Naive B cell (primary cell): ENCODE measurements around the gene FLOT1. TPM values are rescaled to one million over a fixed set of nuclear protein-coding genes. Genes with fewer than 3 reads are reported as not detected.

Experiments used
- ATAC-seq, 2 donors: fragments of 150-1000 bp; cut with Tn5 transposase; 2 replicates each; pipeline ENCODE4 v1.10.0; 2021; ENCODE audit warnings: low read depth in 2 of 2, mild to moderate bottlenecking in 2 of 2, moderate library complexity in 2 of 2
- DNase-seq: peaks from one replicate; pipeline ENCODE4 v3.0.0; 2022
- H3K27ac Mint-ChIP-seq, 6 donors: one replicate each; pipeline ENCODE4 v1.8.0; 2020 to 2022; ENCODE audit warnings: mild to moderate bottlenecking in 6 of 6, mixed read lengths in 6 of 6, moderate library complexity in 5 of 6, inconsistent platforms in 2 of 6
- H3K27me3 Mint-ChIP-seq, 3 donors: one replicate each; pipeline ENCODE4 v1.8.0; 2021 to 2022; ENCODE audit warnings: mixed read lengths in 3 of 3, mild to moderate bottlenecking in 1 of 3
- H3K36me3 Mint-ChIP-seq, 2 donors: one replicate each; pipeline ENCODE4 v1.8.0; 2020 to 2022; ENCODE audit warnings: mixed read lengths in 2 of 2, inconsistent platforms in 1 of 2, mild to moderate bottlenecking in 1 of 2
- H3K4me1 Mint-ChIP-seq, 3 donors: one replicate each; pipeline ENCODE4 v1.8.0; 2020 to 2022; ENCODE audit warnings: mixed read lengths in 3 of 3, inconsistent platforms in 1 of 3, mild to moderate bottlenecking in 1 of 3, moderate library complexity in 1 of 3
- H3K4me3 Mint-ChIP-seq, 8 donors: one replicate each; pipeline ENCODE4 v1.8.0; 2020 to 2022; ENCODE audit warnings: mild to moderate bottlenecking in 8 of 8, mixed read lengths in 8 of 8, moderate library complexity in 8 of 8, inconsistent platforms in 2 of 8
- H3K9me3 Mint-ChIP-seq, 7 donors: one replicate each; pipeline ENCODE4 v1.8.0; 2020 to 2022; ENCODE audit warnings: mixed read lengths in 7 of 7, mild to moderate bottlenecking in 5 of 7, inconsistent platforms in 2 of 7, moderate library complexity in 1 of 7
- polyA plus RNA-seq, 6 donors: library from polyadenylated mRNA; unstranded; fragments of 300-500 nt; fragmentation: Illumina TruSeq; gene quantifications; one replicate each; pipeline ENCODE4 v1.2.3, GENCODE V29; 2021; ENCODE audit warnings: low read depth in 6 of 6

FLOT1 gene
- polyA plus RNA-seq, 6 donors from 2014 or later = 43.5 to 65.2 (median 52.4) TPM

DNA sequence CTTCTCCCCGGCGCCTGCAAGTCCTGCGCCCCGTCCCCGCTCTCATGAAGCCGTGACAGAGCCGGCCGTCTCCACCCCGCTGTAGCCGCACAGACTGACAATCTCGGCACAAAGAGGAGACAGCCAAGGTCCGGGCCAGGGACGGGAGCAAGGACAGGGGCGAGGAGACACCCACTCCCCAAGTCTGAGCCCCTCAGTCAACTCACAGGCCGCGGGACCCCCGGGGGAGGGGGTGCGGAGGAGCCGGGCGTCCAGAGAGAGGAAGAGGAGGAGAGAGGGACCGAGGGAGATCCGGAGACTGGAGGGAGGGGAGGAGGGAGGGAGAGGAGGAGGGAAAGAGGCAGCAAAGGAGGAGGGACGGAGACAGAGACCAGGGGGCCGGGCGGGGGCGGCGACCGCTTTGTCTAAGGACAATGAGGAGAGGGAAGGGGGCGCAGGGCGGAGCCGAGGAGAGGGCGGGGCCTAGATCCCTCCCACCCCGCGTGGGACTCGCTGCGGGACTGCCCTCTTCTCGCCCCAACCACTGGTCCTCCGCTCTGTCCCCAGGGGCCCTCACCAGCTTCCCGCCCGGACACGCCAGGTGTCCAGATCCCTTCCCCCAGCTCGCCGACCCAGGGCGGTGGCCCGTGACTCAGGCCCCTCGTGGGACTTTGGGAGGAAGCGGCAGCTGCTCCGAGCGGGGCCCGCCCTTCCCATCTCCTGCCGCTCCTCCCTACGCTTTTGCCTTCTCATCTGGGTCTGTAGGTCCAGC, 55.4 kb downstream of the FLOT1 start:
- Mint-ChIP-seq H3K27ac (peak overlapping the region; percentile 92 to 98 (median 95)), H3K4me3 (peak overlapping the region; percentile 93 to 100 (median 98)), H3K9me3 (peaks cover 0 to 2% (median 0%) of the 10 kb centered on the region in 7 donors), H3K27me3 (no peaks in the 10 kb centered on the region), H3K4me1 (peaks cover 54 to 82% (median 67%) of the 10 kb centered on the region in 3 donors), H3K36me3 (peaks cover 0 to 39% of the 10 kb centered on the region in 2 donors)
- ATAC-seq (peak; percentile 27), DNase-seq (peak; percentile 82)

DNA sequence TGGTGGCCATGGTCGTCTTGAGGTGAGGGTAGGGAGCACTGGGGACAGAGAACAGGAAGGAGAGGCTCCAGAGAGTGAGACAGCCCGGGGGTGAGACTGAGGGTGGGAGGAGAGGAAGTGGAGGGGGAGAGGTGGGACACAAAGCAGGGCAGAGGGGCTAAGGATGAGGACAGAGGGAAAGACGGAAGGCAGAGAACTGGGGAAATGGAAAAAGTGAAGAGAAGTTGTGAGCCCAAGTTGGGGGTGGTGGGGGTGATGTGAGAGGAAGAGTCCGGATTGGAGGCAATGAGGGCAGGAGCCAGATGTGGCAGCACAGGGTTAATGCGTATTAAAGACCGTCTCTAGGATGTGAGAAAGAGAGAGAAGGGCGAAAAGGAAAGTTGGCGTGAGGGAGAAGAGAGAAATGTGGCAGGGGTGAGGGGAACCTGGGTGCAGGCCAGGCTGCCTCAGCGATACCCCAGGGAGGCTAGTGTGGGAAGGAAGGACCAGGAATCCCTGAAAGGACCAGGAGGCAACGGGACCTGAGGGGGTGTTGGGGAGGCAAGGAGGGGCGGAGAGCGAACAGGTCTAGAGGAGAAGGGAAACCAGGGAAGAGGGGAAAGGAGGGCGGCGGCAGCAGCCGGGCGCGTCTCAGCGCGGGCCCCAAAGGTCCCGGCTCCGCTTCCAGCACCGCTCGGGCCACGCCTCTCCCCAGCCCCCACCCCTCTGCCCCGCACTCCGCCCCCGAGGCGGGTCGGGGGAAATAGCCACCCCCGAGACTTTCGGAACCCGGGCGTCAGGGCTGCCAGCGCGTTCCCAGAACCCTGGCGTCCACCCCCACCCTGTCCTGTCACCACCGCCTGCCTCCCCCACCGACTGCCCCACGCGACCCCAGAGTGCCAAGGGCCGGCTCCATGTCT, 56.2 kb downstream of the FLOT1 start, which contains the start of gene PPP1R18:
Gene PPP1R18, minus strand, starts transcription at position 637 of the 899 bp plus-strand sequence. Its CDS starts 627 bp downstream, at position 10.
- peaks cover 0 to 2% (median 0%) of the 10 kb centered on the region in 7 donors for H3K9me3 Mint-ChIP-seq
- ATAC-seq (peak; percentile 43 to 45), DNase-seq (peak; percentile 74)
- peak within 1 kb of the TSS; percentile 93 to 100 (median 98) for H3K4me3 Mint-ChIP-seq
- H3K36me3 Mint-ChIP-seq = peaks cover 0 to 42% of the 10 kb centered on the region in 2 donors
- H3K4me1 Mint-ChIP-seq = peaks cover 55 to 84% (median 68%) of the 10 kb centered on the region in 3 donors
- peak within 1 kb of the TSS; percentile 95 to 99 (median 96) for H3K27ac Mint-ChIP-seq
- H3K27me3 Mint-ChIP-seq = no peaks in the 10 kb centered on the region

DNA sequence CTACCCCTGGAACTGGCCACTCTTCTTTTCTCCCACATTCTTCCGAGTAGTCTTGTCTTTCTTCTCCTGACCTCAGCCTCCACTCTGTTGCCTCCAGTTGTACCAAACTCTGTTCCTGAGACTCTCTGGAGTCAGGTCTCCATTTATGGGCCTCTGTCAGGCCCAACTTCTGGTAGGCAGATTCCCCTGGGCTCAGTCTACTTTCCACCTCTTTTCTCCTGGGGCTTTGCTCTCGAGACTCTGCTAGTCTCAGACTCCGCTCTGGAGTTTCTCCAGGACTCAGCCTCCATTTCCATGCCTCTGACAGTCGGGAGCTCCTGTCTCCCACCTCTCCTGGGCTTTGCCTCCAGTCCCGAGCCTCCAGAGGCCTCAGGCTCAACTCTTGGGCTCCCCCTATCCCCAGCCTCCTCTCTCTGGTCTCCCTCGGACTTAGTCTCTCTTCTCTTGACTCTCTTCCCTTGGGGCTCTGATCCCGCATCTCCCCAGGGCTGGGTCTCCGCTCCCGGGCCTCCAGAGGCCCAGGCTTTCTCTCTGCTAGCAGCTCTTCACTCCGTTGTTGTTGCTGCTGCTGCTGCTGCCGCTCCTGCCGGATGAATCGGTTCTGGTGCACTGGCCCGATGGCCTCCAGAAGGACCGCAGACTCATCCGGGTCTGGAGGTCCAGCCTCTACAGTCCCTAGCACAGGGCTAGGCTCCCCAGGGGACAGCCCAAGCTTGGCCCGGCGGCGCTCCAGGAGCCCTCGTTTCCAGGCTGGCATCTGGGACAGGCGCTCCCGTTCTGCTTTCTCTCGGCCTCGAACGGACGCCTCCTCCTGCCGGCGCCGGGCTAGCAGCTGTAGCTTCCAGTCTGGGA, 57.1 kb downstream of the FLOT1 start:
- no peak for ATAC-seq
- Mint-ChIP-seq H3K27ac (peak overlapping the region; percentile 89 to 99 (median 96)), H3K4me1 (peaks cover 56 to 84% (median 70%) of the 10 kb centered on the region in 3 donors), H3K36me3 (peaks cover 0 to 47% of the 10 kb centered on the region in 2 donors), H3K4me3 (peak overlapping the region; percentile 93 to 100 (median 98)), H3K9me3 (peaks cover 0 to 2% (median 0%) of the 10 kb centered on the region in 7 donors), H3K27me3 (no peaks in the 10 kb centered on the region)
- no peak for DNase-seq

DNA sequence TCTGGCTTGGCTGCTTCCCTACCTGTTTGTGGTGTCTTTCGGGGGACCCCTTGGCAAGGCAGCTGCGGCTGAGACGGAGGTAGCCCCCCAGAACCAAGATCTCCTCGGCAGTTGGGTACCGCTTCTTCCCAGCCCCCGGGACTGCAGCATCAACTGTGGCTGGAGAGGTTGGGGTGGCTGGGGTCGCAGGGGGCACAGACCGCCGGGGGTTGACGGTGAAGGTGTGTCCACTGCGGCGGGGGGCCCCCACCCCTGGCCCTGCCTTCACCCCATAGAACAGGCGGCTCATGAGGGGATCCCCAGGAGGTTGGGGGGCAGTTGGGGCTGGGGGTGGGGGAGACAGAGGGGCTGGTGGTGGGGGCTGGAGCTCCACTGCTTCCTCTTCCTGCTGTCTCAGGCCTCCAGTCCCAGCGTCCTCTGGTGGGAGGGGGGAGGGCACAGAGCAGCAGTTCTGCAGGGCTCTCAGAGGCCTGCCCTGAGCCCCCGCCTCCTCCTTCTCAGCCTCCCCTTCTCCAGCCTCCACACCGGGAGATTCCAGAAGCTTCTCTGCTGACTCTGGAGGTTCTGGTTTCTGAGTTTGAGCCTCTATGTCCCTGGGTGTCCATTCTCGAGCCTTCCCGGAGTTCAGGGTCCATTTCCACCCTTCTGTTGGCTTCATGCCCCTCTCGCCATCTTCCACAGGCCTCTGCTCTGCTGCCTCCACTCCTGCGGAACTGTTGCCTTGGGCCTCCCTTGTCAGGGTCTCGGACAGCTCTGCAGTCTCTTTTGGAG, 57.9 kb downstream of the FLOT1 start:
- peak overlapping the region; percentile 93 to 100 (median 98) for H3K4me3 Mint-ChIP-seq
- H3K36me3 Mint-ChIP-seq = peaks cover 0 to 48% of the 10 kb centered on the region in 2 donors
- peaks cover 56 to 84% (median 70%) of the 10 kb centered on the region in 3 donors for H3K4me1 Mint-ChIP-seq
- ATAC-seq = no peak
- H3K27ac Mint-ChIP-seq = peak overlapping the region; percentile 1 to 100 (median 98)
- DNase-seq = no peak
- no peaks in the 10 kb centered on the region for H3K27me3 Mint-ChIP-seq
- peaks cover 0 to 2% (median 0%) of the 10 kb centered on the region in 7 donors for H3K9me3 Mint-ChIP-seq

DNA sequence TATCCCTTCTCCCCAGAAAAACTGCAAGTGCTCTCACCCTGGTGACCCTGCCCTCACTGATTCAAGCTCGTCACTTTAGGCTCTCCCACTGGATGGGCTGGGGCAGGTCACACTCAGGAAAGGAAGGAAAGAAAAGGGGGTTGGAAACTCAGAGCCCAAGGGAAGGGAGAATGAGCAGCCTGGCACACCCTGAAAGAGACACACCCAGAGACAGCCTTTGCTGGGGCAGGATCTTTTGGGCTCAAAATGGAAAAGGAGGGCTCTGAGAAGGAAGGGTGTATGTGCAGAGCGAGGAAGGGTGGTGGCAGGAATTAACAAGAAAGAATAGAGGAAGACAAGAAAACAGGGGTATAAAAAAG, 58.5 kb downstream of the FLOT1 start:
- Mint-ChIP-seq H3K27me3 (no peaks in the 10 kb centered on the region), H3K4me3 (peak overlapping the region; percentile 93 to 100 (median 98)), H3K4me1 (peaks cover 56 to 84% (median 70%) of the 10 kb centered on the region in 3 donors), H3K36me3 (peaks cover 0 to 54% of the 10 kb centered on the region in 2 donors), H3K27ac (peak overlapping the region; percentile 1 to 100 (median 98)), H3K9me3 (peaks cover 0 to 2% (median 0%) of the 10 kb centered on the region in 7 donors)
- DNase-seq = no peak
- ATAC-seq = no peak

DNA sequence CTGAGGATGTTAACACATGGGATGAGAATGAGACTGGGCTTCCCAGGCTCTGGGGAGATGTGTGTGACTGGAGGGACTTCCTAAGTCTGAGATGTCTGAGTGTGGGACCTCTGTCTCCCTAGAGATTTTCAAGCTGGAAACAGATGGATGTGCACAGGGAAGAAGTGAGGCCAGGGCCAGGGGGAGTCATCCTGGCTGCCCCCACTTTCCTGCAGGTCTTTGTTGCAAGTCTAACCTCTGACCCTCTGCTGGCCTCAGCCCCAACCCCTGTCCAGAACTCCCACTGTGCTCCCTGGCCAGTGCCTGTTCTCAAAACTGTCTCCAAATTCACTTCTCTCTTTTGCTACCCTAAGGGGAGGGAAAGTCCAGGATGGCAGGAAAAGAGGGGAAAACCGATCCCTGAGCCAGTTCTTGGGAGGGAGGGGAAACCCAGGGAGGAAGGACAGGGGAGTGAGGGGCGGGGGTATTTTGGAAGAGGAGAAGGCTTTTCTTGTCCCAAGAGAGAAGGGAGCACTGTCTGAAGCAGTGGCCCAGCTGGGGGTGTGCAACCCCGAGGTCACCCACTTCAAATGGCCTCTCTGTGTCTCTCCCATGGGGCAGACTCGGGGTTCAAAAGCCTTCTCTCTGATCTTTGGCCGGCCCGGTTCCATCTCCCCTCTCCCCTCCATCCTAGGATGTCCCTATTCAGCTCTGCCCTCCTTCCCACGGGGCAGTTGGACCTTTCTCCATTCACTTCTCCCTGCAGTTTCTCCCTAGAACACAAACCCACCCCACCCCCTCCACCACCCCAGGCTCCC, 59.1 kb downstream of the FLOT1 start:
- peak overlapping the region; percentile 93 to 100 (median 98) for H3K4me3 Mint-ChIP-seq
- H3K4me1 Mint-ChIP-seq = peaks cover 56 to 80% (median 68%) of the 10 kb centered on the region in 3 donors
- H3K27me3 Mint-ChIP-seq = no peaks in the 10 kb centered on the region
- H3K9me3 Mint-ChIP-seq = peaks cover 0 to 2% (median 0%) of the 10 kb centered on the region in 7 donors
- ATAC-seq (no peak), DNase-seq (no peak)
- peaks cover 0 to 58% of the 10 kb centered on the region in 2 donors for H3K36me3 Mint-ChIP-seq
- peak overlapping the region; percentile 95 to 100 (median 98) for H3K27ac Mint-ChIP-seq

DNA sequence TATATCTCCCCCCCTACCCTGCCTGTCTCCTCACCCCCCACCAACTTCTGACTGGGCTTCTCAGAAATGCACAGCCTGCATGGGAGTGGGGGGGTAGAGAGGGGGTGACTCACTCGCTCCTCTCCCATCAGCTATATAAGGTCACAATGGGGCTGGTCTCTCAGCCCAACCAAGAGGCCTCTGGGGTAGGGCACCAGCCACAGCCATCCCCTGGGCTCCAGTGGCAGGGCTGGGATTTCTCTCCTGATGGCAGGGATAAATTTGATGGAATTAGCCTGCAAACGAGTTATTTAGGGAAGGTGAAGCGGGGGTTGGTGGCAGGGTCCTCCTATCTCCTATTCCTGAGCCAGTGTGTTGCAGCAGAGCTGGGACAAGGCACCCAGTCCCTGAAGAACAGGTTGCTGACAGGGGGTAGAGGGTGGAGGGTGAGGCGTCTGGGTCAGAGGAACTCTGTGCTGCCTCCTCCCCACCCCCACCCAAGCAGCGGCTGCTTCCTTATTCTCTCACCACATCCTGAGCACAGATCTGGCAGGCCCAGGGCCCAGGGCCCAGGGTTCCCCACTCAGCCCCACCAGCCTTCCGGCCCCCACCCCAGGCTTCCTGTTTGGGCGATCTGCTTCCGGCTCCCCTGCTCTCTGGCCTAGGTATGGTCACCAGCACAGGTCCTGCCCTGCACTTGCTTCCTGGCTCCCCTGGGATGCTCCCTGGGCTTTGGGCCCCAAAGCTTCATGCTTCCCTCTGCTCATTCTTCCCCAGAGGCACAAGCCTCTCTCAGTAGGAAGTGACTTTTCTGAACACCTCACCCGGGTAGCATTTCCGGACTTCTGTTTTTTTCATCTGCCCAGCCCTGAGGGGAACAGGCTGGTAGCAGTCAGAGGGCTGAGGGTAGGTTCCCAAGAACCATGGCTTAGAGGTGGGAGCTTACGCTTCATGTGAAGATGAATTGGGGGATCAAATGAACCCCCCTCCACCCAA, 60.1 kb downstream of the FLOT1 start:
- ATAC-seq = peak; percentile 73 to 76
- Mint-ChIP-seq H3K27me3 (no peaks in the 10 kb centered on the region), H3K27ac (peak overlapping the region; percentile 95 to 100 (median 98)), H3K4me1 (peaks cover 46 to 71% (median 58%) of the 10 kb centered on the region in 3 donors), H3K36me3 (peaks cover 0 to 58% of the 10 kb centered on the region in 2 donors), H3K9me3 (peaks cover 0 to 2% (median 0%) of the 10 kb centered on the region in 7 donors), H3K4me3 (peak overlapping the region; percentile 93 to 100 (median 98))
- DNase-seq = peak; percentile 95

DNA sequence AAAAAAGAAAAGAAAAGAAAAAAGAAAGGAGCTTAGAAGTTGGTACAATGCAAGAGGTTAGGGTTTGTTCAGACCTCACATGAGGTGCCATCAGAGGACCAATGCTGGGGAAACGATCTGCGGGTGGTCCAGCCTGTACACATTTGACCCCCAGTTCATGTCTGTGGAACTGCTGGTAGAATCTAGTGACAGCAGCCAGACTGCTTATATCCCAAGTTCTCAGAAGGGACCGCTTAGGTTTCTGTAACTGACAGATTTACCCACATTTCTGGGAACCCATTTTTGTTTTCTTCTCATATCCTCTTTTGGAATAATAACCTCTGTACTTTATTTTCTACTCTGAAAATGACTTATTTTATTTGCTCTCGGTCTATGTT, 60.7 kb downstream of the FLOT1 start:
- Mint-ChIP-seq H3K4me1 (peaks cover 49 to 69% (median 57%) of the 10 kb centered on the region in 3 donors), H3K27me3 (no peaks in the 10 kb centered on the region), H3K36me3 (peaks cover 0 to 58% of the 10 kb centered on the region in 2 donors), H3K27ac (peak overlapping the region; percentile 95 to 100 (median 98)), H3K9me3 (peaks cover 0 to 2% (median 0%) of the 10 kb centered on the region in 7 donors), H3K4me3 (peak overlapping the region; percentile 93 to 100 (median 98))
- ATAC-seq (no peak), DNase-seq (no peak)

DNA sequence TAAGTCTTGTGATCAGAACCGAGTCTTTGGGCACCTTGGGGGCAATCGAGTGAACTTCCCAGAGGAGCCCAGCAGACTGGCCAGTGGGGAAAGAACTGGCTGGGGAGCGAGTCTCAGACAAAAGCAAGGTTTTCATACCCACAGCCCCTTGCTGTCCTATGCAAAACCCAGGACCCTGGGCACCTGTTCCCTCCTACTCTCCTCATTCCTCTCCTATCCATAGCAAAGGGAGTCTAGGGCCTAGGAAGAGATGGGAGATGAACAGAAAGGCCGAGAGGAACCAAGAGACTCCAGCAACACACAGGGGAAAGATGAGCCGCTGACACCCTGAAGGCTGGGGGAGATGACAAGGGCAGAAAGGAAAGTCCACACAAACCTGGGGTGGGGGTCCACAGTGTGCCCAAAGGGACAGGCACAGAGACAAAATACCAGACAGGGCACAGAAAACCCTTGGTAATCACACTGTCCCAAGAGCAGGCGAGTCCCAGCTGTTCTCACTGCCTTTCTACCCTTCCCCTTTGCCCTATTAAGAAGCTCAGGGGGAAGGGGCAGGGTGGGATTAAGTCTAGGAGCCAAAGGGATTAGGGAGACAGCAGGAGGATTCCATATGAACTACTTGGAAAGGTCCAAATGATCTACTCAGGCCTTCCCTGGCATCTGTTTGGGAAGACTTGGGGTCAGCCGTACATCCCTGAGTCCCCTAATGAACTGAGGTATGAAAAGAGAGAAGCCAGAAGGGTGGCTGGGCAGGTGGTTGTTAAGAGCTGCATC, 62.5 kb downstream of the FLOT1 start:
- no peaks in the 10 kb centered on the region for H3K9me3 Mint-ChIP-seq
- peaks cover 8 to 51% of the 10 kb centered on the region in 2 donors for H3K36me3 Mint-ChIP-seq
- ATAC-seq (no peak), DNase-seq (no peak)
- H3K27ac Mint-ChIP-seq = peak overlapping the region; percentile 21 to 99 (median 82)
- no peaks in the 10 kb centered on the region for H3K27me3 Mint-ChIP-seq
- peaks cover 54 to 63% (median 56%) of the 10 kb centered on the region in 3 donors for H3K4me1 Mint-ChIP-seq
- H3K4me3 Mint-ChIP-seq = peak overlapping the region; percentile 93 to 100 (median 98)
